ENCODE data around the gene ADAMTSL1. TPM values are rescaled to one million over a fixed set of nuclear protein-coding genes. Genes with fewer than 3 reads are reported as not detected.

The ADAMTSL1 gene
- total and polyA plus RNA-seq, 2 donors (not counting 3 experiments of a cell fraction or from before 2014, with no cell fraction given) = 15.0 to 18.4 TPM

- H3K36me3 ChIP-seq (ENCODE audit: control insufficient read depth in 2 of 2, extremely low read depth in 1 of 2, insufficient read depth in 2 of 2, low read length in 2 of 2) = peaks cover 0 to 2% of the 10 kb centered on the region in 2 experiments
- no peaks in the 10 kb centered on the region for H3K79me2 ChIP-seq (ENCODE audit: control insufficient read depth, insufficient read depth, low read length)
- FAIRE-seq (no peak), DNase-seq (ENCODE audit: low read depth, low spot score) (no peak)
- H3K4me1 ChIP-seq (ENCODE audit: control insufficient read depth, extremely low read depth, insufficient read depth, low read length) = no peaks in the 10 kb centered on the region
- no peaks in the 10 kb centered on the region for H3K9me1 ChIP-seq (replicated peaks; ENCODE audit: control insufficient read depth, extremely low read depth, insufficient read depth, low read length)
- intact Hi-C loops (cut with micrococcal nuclease) (no loop called here), dilution Hi-C loops (cut with MboI; ENCODE audit: extremely low pct_ligation_motif_present, low sequenced_read_pairs) (no loop called here)
- H3K4me3 ChIP-seq (replicated peaks in 1 of 3; ENCODE audit: insufficient read depth in 1 of 3, low read depth in 1 of 3, low read length in 3 of 3) = no peak overlapping the region
- no peak overlapping the region for H2AFZ ChIP-seq (ENCODE audit: low read depth, low read length)
- no peaks in the 10 kb centered on the region for H4K20me1 ChIP-seq (replicated peaks; ENCODE audit: control insufficient read depth, extremely low read depth, insufficient read depth, low read length)
- BruUV-seq (replicated peaks) = no TSS peak
- H3K9ac ChIP-seq (replicated peaks; ENCODE audit: extremely low read depth, insufficient read depth, low read length) = no peak overlapping the region
- no peaks in the 10 kb centered on the region for H3K27me3 ChIP-seq (ENCODE audit: control insufficient read depth in 2 of 2, insufficient read depth in 2 of 2, low read length in 2 of 2)
- CTCF ChIA-PET = interaction anchor here (1.1 kb wide), 1 partner anchor 117 kb away, joined by 3 read pairs; no protein-coding TSS in a partner anchor
- no peak overlapping the region for H3K4me2 ChIP-seq (ENCODE audit: insufficient read depth, low read length)
- no peak overlapping the region for H3K27ac ChIP-seq (ENCODE audit: insufficient read depth, low read depth, low read length)
- no peaks in the 10 kb centered on the region for H3K9me3 ChIP-seq (replicated peaks; ENCODE audit: control insufficient read depth, insufficient read depth, low read length)
- no peak for TF ChIP-seq GATA2 (IDR thresholded peaks at IDR 0.05; ENCODE audit: insufficient read depth, insufficient read length, low read depth, low read length)
- TF ChIP-seq POLR2A (IDR thresholded peaks at IDR 0.05; ENCODE audit: low read depth, low read length) = no peak
- no peak for TF ChIP-seq FOS (IDR thresholded peaks at IDR 0.05; ENCODE audit: borderline replicate concordance, insufficient read depth, low read length)
- POLR2A ChIA-PET = no interaction called here
Measured at GRCh38 chr9:18911714-18912342, 437.9 kb downstream of the ADAMTSL1 start.

- CTCF ChIA-PET = interaction anchor here (0.9 kb wide), 1 partner anchor 20 kb away, joined by 4 read pairs; no protein-coding TSS in a partner anchor
- no TSS peak for BruUV-seq (replicated peaks)
- POLR2A ChIA-PET = no interaction called here
- Histone ChIP-seq H3K4me2 (ENCODE audit: insufficient read depth, low read length) (no peak overlapping the region), H3K79me2 (ENCODE audit: control insufficient read depth, insufficient read depth, low read length) (no peaks in the 10 kb centered on the region), H3K36me3 (ENCODE audit: control insufficient read depth in 2 of 2, extremely low read depth in 1 of 2, insufficient read depth in 2 of 2, low read length in 2 of 2) (no peaks in the 10 kb centered on the region), H3K4me3 (replicated peaks in 1 of 3; ENCODE audit: insufficient read depth in 1 of 3, low read depth in 1 of 3, low read length in 3 of 3) (no peak overlapping the region), H3K9me1 (replicated peaks; ENCODE audit: control insufficient read depth, extremely low read depth, insufficient read depth, low read length) (no peaks in the 10 kb centered on the region), H3K27me3 (ENCODE audit: control insufficient read depth in 2 of 2, insufficient read depth in 2 of 2, low read length in 2 of 2) (no peaks in the 10 kb centered on the region), H2AFZ (ENCODE audit: low read depth, low read length) (no peak overlapping the region), H3K9ac (replicated peaks; ENCODE audit: extremely low read depth, insufficient read depth, low read length) (no peak overlapping the region), H4K20me1 (replicated peaks; ENCODE audit: control insufficient read depth, extremely low read depth, insufficient read depth, low read length) (no peaks in the 10 kb centered on the region), H3K27ac (ENCODE audit: insufficient read depth, low read depth, low read length) (no peak overlapping the region), H3K9me3 (replicated peaks; ENCODE audit: control insufficient read depth, insufficient read depth, low read length) (no peaks in the 10 kb centered on the region), H3K4me1 (ENCODE audit: control insufficient read depth, extremely low read depth, insufficient read depth, low read length) (no peaks in the 10 kb centered on the region)
- intact Hi-C loops (cut with micrococcal nuclease) = no loop called here
- dilution Hi-C loops (cut with MboI; ENCODE audit: extremely low pct_ligation_motif_present, low sequenced_read_pairs) = no loop called here
- DNase-seq (ENCODE audit: low read depth, low spot score) (no peak), FAIRE-seq (no peak)
- TF ChIP-seq CTCF (IDR thresholded peaks at IDR 0.05; ENCODE audit: extremely low read depth in 1 of 2, insufficient read depth in 1 of 2, low read depth in 1 of 2, low read length in 2 of 2) (no peak), FOS (IDR thresholded peaks at IDR 0.05; ENCODE audit: borderline replicate concordance, insufficient read depth, low read length) (no peak), EZH2 (IDR thresholded peaks at IDR 0.05; ENCODE audit: borderline replicate concordance, low read depth, low read length, severe bottlenecking) (no peak), GATA2 (IDR thresholded peaks at IDR 0.05; ENCODE audit: insufficient read depth, insufficient read length, low read depth, low read length) (no peak), POLR2AphosphoS5 (IDR thresholded peaks at IDR 0.05; ENCODE audit: insufficient read depth, low read depth, low read length) (no peak), MAX (IDR thresholded peaks at IDR 0.05; ENCODE audit: insufficient read depth, insufficient read length) (no peak), POLR2A (IDR thresholded peaks at IDR 0.05; ENCODE audit: low read depth, low read length) (no peak), JUN (IDR thresholded peaks at IDR 0.05; ENCODE audit: borderline replicate concordance, insufficient read depth, insufficient read length, low read depth) (no peak), MYC (IDR thresholded peaks at IDR 0.05; ENCODE audit: low read depth, low read length) (no peak)
Measured at GRCh38 chr9:18920141-18921084, 446.5 kb downstream of the ADAMTSL1 start.
